Measurements from ENCODE around the gene NISCH.
"Not testable (repeated sequence)": the region's sequence is repeated elsewhere in the genome, so short reads cannot be mapped to it uniquely, and the experiment has no call there.

The NISCH gene

GRCh38 chr3:52515192-52515591, 59.8 kb downstream of the NISCH start:
- no peak for DNase-seq

GRCh38 chr3:52516509-52517195, 61.2 kb downstream of the NISCH start:
- DNase-seq: no peak

GRCh38 chr3:52517796-52518722, 62.7 kb downstream of the NISCH start:
- DNase-seq: no peak

GRCh38 chr3:52518723-52519444, 63.5 kb downstream of the NISCH start:
- DNase-seq: no peak

- DNase-seq: no peak
Observed at GRCh38 chr3:52519445-52520140, 64.2 kb downstream of the NISCH start.

- no peak for DNase-seq
Observed at GRCh38 chr3:52520141-52520667, 64.8 kb downstream of the NISCH start.

- no peak for DNase-seq
Observed at GRCh38 chr3:52520716-52521487, 65.5 kb downstream of the NISCH start.

GRCh38 chr3:52521488-52521824, 66.1 kb downstream of the NISCH start:
- no peak for DNase-seq

GRCh38 chr3:52521881-52522650, 66.7 kb downstream of the NISCH start:
- no peak for DNase-seq

- DNase-seq: no peak
Observed at GRCh38 chr3:52522651-52523251, 67.3 kb downstream of the NISCH start.

GRCh38 chr3:52523386-52524257, 68.2 kb downstream of the NISCH start:
- no peak for DNase-seq

- DNase-seq: no peak
Observed at GRCh38 chr3:52524258-52524751, 68.9 kb downstream of the NISCH start.

- no peak for DNase-seq
Observed at GRCh38 chr3:52524752-52525679, 69.6 kb downstream of the NISCH start.

GRCh38 chr3:52525680-52526561, 70.5 kb downstream of the NISCH start:
- DNase-seq: no peak

GRCh38 chr3:52526671-52527038, 71.3 kb downstream of the NISCH start:
- DNase-seq: not testable (repeated sequence)

- DNase-seq: no peak
Observed at GRCh38 chr3:52527039-52527731, 71.8 kb downstream of the NISCH start.

Data from CD4-positive, alpha-beta T cell treated with Interleukin-4 for 4 hours (primary cell).